Brain pericyte (primary cell): Measurements from ENCODE around the gene CDKAL1.
A peak's percentile ranks its signal among the peaks of the same experiment; 100 is the strongest.

ENCODE experiments used
- DNase-seq: peaks from one replicate; pipeline ENCODE4 v3.0.0-alpha.2; 2012; ENCODE audit warnings: low read depth, low spot score

Gene CDKAL1

GRCh38 chr6:20875369-20875963 is 341.2 kb downstream of the CDKAL1 start:
- no peak for DNase-seq

DNA sequence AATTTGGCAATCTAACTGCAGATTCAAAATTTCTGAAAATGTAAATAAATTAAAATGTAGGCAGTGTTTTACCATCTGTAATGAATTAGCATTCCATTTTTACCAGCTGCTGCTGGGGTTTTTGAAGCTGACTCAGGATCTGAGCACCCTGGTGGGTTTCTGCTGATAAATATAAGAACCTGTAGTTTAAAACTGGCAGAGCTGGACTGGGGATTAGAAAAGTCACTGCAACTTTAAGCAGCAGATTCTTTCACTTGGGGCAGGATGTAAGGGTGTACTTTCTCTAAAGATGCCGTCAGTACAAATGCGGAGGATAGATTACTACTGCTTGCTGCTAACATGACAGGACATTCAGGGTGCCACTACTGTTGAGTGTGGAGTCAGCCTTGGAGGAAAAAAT is 341.8 kb downstream of the CDKAL1 start:
- peak; percentile 60 for DNase-seq

DNA sequence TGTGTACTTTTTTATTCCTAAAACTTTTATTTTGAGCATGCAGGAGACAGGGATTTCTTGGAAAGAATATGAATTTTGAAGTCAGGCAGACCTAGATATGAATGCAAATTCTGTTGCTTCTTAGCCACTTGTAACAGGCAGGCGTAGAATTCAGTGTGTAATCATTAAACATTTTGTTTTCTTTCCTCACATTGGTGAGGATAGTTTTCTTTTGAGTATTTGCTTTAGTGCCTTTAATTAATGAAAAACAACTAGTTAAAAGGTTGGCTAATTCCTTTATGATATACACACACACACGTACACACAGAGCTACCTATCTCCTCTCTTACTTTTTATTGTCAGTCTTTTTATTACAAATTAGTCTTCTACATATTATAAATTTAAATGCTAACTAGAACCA is 342.3 kb downstream of the CDKAL1 start:
- DNase-seq = no peak

- DNase-seq = no peak
These were observed 343.0 kb downstream of the CDKAL1 start for GRCh38 chr6:20877008-20877937.

DNA sequence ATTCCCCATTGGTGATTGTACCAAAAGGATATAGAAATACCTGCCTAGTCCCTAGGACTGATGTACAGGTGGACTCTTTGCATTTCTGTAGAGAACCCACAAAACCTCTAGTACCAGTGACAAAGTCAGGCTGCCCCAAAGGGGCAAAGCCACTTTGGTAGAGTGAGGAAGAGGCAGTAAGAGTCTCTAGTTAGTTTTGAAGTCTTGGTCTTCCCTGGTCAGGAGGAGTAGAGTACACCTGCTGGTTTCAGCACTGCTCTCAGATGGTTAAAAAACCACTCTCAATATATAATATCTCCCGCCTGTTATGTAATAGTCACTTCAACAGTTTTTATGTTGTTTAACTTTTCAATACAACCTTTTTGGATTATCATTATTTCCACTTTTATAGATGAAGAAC is 344.9 kb downstream of the CDKAL1 start:
- DNase-seq = no peak

DNA sequence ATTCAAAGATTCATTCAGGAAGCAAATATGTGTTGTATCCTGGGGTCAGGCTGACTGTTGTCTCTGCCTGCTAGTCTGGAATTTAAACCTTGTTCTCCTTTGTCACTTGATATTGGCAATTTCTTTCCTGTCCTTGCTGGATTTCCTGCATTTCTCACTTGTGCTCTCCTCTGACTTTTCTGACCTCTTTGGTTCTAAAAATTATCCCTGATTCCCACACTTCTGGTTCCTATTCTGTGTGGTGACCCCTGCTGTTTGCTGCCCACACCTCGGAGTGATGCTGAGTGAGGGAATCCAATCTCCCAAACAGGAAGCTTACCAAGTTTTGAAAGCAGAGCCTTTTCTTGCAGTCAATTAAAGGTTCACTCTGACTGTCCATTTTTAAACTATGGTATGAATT is 345.3 kb downstream of the CDKAL1 start:
- no peak for DNase-seq

DNA sequence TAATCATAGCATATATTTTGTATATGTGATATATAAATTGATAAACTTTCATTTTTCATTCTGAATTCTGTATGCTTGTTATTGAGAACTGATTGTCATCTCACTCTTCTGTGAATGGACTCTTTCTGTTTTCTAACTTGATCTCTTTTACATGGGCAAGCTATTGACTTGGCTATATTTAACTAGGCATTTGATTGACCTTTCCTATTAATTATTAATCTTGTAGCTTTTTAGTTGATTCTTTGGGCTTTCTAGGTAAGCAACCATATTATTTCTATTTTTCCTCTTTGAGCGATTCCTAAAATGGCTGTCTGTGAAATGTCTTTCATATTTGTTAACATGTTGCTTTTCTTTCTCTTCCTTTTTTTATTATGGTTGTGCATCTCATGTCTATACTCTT is 347.1 kb downstream of the CDKAL1 start:
- DNase-seq = no peak

GRCh38 chr6:20882014-20882413 is 347.8 kb downstream of the CDKAL1 start:
- no peak for DNase-seq

GRCh38 chr6:20885076-20885475 is 350.8 kb downstream of the CDKAL1 start:
- DNase-seq = no peak

GRCh38 chr6:20891161-20891560 is 356.9 kb downstream of the CDKAL1 start:
- no peak for DNase-seq

DNA sequence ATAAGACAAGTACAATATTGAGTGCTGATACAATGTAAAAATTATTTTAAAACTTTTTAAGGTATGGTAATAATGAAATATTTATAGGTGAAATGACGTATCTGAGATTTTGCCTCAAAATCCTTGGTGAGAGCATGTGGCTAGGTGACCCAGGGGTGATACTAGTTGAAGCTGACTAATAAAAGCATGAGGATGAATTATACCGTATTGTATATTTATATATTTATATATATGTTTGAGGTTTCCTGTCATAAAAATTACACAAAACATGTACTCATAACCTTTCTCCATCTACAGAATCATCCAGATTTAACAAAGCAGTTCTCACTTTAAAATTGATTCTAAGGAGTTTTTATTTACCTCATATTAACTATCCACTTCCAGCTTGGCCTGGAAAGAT is 358.1 kb downstream of the CDKAL1 start:
- DNase-seq = no peak

GRCh38 chr6:20893412-20893811 is 359.2 kb downstream of the CDKAL1 start:
- no peak for DNase-seq

DNA sequence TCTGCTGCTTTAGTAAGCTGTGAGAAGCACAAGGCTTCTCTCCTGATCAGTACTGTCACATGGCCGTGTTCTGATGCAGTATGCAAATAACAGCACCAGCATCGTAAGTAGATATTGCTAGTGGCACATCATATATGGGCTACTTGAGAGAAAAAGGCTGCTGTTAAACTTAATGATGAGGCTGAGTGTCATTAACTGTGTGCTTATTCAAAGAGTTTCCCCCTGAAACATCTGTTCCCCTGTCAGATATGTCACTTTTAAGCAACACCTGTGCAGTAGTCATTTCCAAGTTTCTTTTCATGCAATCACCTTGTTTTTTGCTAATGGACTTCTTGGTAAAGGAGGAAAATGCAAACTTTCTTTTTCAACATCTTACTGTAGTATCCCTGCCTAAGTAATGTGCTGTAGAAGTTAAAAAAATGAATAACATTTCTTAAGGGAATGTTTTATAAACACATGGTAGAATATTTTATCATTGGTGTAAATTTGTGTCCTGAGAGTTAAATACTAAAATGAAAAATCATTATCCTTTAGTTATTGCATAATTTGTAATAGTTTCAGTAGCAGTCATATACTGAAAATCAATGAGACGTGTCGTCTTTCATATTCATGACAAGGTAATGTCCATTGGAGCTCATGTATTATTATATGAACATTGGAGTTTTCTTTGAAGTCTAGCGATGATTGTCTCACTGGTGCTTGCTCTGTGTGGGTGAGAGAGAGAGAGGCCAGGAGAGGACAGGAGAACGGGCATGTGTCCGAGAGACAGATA is 366.3 kb downstream of the CDKAL1 start:
- no peak for DNase-seq

DNA sequence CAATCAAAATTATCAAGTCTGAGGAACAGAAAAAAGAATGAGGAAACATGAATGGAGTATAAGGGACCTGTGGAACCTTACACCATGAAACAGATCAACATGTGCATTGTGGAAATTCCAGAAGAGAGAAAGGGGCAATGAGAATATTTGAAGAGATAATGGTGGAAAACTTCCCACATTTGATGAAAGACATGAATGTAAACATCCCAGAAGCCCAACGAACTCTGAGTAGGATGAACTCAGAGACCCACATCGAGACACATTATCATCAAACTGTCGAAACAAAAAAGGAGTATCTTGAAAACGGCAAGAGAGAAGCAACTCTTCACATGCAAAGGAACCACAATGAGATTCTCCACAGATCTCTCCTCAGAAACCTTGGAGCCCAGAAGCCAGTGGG is 371.1 kb downstream of the CDKAL1 start:
- DNase-seq = no peak

DNA sequence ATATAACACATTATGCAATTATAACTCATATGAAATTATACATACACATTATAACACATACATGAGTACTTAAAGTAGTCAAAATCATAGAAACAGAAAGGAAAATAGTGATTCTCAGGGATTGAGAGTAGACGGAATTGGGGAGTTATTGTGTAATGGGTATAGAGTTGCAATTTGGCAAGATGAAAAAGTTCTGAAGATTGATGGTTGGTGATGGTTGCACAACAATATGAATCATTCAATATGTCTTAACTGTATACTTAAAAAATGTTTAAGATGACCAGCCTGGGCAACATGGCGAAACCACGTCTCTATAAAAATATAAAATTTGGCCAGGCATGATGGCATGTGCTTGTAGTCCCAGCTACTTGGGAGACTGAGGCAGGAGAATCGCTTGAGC is 372.7 kb downstream of the CDKAL1 start:
- DNase-seq = peak; percentile 53

GRCh38 chr6:20907486-20908071 is 373.3 kb downstream of the CDKAL1 start:
- DNase-seq = no peak

GRCh38 chr6:20909621-20910020 is 375.4 kb downstream of the CDKAL1 start:
- no peak for DNase-seq

DNA sequence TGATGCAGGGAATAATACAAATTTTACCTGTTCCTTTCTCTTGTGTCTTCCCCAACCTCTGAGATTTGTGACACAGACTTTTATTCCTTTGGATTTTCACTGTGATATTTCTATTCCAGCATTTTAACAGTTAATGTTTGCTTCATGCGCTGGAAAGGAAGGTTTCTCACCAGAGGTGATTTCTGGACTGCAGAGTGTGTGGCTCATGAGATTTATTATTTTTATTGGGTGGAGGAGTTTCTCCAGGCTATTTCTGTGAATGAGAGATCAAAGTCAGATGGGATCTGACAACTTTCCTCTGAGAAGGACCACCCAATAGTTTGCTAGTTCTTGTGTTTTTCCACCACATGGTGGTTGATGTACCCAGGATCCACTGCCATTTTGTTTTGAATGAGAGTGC is 377.5 kb downstream of the CDKAL1 start:
- no peak for DNase-seq

- DNase-seq = no peak
These were observed 380.9 kb downstream of the CDKAL1 start for GRCh38 chr6:20915156-20915555.

- no peak for DNase-seq
These were observed 381.4 kb downstream of the CDKAL1 start for GRCh38 chr6:20915626-20916025.

- DNase-seq = no peak
These were observed 381.8 kb downstream of the CDKAL1 start for GRCh38 chr6:20916086-20916485.

- DNase-seq = no peak
These were observed 384.6 kb downstream of the CDKAL1 start for GRCh38 chr6:20918868-20919267.
